RKO (cell line): Measurements from ENCODE around the gene IL25.
"Not testable (repeated sequence)": the region's sequence is repeated elsewhere in the genome, so short reads cannot be mapped to it uniquely, and the experiment has no call there.

Experiments used
- DNase-seq: peaks from one replicate; pipeline ENCODE4 v3.0.0-alpha.2; 2016; ENCODE audit warnings: low spot score

The IL25 gene

DNA sequence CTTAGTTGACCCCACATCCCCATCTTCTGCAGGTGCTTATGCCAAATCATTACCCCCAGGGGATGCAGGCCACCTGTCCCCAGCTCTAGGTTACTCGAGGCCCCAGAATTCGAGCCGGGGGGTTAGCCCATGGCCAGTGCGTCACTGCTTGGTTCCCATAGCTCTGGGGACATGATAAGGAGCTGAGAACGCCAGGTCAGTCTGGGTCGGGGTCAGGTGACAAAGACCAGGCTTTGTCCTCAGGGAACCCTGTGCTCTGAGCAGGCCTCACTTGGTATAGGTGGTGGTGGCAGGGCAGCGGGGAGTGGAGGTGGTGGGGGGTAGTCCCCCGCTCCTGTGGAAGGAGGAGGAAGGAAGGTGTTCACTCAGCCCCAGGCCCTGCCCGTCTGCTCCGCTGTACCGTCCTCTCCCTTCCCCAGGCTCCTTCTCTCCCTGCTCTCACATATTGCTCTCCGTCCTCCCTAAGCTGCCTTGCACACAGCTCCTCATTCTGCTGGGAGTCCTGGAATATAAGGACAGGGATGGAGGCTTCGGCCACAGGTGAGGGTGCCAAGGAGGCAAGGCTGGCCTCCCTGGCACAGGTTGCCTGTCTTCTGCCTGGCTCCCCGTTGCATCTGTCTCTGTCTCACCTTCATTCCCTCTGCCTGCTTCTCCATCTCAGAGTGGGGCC is 37.5 kb downstream of the IL25 start:
- no peak for DNase-seq

- no peak for DNase-seq
Observed at GRCh38 chr14:23411563-23412525, 39.2 kb downstream of the IL25 start.

- DNase-seq: no peak
Observed at GRCh38 chr14:23413681-23414080, 41.1 kb downstream of the IL25 start.

DNA sequence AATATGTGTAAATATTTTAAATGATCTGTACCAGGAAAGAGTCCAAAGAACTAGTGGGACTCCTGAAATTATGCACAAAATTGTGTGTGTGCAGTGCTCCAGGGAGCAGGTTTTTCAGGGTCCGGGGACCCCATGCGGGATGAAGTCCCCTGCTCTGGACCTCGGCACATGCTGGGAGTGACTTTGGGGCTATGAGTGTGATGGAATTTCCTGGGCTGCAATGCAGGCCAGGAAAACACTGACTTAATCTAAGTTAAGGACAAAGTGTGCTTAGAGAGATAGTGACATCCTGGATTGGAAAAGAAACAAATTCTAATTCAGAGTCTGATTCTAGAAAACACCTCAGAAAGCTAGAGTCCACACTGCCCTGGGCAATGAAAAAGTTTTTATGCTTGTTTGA is 41.6 kb downstream of the IL25 start:
- no peak for DNase-seq

DNA sequence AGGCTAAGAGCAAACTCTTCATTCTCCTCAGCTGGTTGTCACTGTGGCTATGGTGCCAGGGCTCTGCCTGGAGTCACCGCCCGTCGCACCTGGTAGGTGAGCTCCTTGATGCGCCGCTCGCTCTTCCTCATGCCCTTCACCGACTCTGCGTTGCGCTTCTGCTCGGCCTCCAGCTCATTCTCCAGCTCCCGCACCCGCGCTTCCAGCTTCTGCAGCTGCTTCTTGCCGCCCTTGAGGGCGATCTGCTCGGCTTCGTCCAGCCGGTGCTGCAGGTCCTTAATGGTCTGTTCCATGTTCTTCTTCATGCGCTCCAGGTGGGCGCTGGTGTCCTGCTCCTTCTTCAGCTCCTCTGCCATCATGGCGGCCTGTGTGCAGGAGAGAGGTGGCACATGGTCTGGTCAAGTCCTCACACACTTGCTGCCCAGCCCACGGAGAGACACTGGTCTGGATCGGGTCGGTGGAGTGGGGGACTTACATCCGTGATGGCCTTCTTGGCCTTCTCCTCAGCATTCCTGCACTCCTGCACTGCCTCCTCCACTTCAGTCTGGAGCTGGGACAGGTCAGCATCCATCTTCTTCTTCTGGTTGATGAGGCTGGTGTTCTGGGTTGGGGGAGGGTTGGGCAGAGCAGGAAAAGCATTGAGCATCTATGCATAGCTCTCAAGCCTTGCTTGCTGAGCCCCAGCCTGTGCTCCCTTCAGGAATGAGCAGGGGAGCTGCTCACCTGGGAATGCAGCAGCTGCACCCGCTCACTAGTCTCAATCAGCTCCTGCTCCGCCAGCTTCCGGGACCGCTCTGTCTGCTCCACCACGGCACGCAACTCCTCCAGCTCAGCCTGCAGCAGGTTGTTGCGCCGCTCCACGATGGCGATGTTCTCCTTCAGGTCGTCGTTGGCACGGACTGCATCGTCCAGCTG is 42.6 kb downstream of the IL25 start:
- DNase-seq: no peak

- no peak for DNase-seq
Observed at GRCh38 chr14:23415821-23416778, 43.5 kb downstream of the IL25 start.

- DNase-seq: no peak
Observed at GRCh38 chr14:23416801-23417200, 44.2 kb downstream of the IL25 start.

DNA sequence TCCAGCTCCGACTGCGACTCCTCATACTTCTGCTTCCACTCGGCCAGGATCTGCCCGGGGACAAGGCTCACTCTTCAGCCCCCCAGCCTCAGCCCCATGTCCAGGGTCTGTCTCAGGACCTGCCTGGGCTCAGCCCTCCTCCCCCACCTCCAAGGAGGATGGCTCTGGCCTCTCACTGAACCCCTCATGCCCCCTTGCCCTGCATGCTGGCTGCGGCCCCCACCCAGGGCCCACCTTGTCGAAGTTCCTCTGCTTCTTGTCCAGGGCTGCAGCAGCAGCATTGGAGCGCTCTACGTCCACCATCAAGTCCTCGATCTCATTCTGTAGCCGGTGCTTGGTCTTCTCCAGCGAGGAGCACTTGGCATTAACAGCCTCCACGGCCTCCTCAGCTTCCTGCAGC is 44.7 kb downstream of the IL25 start:
- not testable (repeated sequence) for DNase-seq

- DNase-seq: no peak
Observed at GRCh38 chr14:23418021-23418420, 45.4 kb downstream of the IL25 start.

GRCh38 chr14:23419646-23420045 is 47.0 kb downstream of the IL25 start:
- DNase-seq: not testable (repeated sequence)

DNA sequence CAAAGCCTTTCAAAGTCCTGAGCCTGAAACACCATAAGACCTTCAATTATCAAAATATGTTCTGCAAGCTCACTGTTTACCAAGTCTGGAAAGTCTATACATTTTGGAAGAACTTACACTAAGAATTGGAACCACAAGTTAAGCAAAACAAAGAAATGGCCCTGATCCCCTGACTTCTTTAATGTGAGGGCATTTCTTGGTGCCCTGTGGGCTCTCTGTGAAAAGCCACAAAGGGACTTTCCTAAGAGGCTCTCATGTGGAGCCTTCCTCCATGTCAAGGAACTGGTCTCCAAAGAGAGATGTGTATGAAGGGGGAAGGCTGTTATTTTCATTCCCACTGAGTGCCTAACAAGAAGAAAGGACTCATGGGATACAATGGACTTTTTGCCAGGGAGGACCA is 49.0 kb downstream of the IL25 start:
- no peak for DNase-seq

GRCh38 chr14:23423657-23424056 is 51.0 kb downstream of the IL25 start:
- DNase-seq: no peak

DNA sequence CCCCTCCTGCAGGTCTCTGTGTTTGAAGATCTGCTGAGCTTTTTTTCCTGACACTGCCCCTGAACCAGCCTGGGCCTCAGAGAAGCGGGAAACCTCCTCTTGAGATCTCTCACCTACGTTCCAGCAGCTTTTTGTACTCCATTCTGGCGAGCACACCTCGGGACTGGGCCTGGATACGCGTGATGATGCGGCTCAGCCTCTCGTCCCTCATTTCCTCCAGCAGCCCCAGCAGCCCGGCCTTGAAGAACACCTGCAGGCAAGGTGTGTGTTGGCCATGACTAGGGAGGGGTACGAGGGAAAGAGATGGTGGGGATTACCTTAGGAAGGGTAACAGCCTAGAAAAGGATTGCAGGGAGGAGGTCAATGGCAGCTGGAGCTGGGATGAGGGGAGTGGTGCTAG is 52.6 kb downstream of the IL25 start:
- DNase-seq: no peak

DNA sequence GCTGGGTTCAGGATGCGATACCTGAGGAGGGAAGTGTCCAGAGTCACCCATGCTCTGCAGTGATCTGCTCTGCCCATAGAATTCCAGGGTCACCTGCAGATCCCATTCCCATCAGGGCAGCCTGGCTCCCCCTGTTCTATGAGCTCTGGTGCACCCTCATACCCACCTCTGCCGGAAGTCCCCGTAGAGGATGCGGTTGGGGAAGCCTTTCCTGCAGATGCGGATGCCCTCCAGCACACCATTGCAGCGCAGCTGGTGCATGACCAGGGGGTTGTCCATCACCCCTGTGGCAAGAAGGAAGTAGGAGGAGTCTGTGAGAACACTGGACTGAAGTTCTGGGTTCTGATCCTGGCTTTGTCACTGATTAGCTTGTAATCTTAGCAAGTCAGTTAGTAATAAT is 53.2 kb downstream of the IL25 start:
- not testable (repeated sequence) for DNase-seq
